Hematopoietic multipotent progenitor cell treated with erythropoietin and hydrocortisone succinate and interleukin-3 and kit ligand, for 17 days (in vitro differentiated cells): ENCODE results near the gene GLRX2.

Experiments
- DNase-seq: peaks from one replicate; pipeline ENCODE4 v3.0.0-alpha.2; 2015; ENCODE audit warnings: low spot score

GLRX2 gene

DNA sequence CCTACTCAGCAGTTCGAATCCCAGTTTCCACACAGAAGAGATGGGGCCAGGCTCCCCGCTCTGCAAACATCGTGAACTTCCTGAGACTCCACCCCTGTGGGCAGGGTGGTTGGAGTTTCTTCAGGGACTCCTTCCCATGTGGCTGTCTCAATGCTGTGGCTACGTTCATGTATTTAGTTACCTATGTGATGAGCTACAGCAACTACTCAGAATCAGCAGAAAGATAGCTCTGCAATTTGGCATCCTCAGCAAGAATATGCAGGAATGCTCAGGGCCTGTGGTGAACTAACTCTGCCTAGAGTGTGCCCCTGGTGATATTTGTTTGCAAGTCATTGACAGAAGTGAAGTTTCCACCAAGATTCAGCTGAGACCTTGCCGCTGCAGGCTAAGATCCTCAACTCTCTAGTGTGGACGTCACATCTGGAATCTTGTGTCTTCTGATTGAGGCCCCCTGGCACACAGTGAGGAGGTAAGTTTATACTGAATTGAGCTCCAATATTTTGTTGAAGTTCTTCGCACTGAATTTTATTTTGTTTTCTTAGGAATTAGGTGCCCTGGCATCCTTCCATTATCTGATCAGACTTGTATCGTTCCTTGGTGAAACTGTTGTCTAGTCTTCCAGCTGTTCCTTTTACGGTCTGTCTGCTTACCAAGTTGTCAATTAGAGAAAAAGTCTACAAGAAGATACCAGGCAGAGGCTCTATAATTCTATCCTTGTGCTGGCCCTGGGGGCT is 8.2 kb upstream of the GLRX2 start:
- DNase-seq, result no peak

DNA sequence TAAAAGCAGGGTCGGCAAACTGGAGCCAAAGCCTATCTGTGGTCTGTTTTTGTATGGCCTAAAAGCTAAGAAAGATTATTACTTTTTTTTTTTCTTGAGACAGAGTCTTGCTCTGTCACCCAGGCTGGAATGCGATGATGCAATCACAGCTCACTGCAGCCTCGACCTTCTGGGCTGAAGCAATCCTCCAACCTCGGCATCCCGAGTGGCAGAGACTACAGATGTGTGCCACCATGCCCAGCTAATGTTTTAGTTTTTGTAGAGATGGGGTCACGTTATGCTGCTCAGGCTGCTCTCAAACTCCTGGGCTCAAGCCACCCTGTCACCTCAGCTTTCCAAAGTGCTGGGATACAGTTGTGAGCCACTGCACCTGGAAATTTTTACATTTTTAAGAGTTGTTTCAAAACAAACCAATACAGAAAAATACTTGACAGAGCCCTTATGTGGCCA is 6.5 kb upstream of the GLRX2 start:
- DNase-seq, result no peak

DNA sequence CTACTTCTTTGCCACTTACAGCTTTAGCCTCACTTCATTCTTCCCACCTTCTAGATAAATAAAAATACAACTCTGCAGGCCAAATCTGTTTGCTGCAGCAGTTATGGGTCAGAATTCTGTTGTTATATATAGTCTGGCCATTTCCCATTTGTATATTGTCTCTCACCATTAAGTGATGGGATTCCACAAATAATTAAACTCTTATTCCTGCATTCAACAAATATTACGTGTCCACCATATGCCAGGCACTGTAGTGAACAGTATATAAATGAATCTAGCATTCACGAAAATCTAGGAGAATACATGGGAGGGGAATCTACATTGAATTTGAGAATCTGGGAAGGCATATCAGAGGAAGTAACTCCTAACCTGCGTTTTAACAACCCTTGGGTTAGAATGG is 5.7 kb upstream of the GLRX2 start:
- no peak for DNase-seq

DNA sequence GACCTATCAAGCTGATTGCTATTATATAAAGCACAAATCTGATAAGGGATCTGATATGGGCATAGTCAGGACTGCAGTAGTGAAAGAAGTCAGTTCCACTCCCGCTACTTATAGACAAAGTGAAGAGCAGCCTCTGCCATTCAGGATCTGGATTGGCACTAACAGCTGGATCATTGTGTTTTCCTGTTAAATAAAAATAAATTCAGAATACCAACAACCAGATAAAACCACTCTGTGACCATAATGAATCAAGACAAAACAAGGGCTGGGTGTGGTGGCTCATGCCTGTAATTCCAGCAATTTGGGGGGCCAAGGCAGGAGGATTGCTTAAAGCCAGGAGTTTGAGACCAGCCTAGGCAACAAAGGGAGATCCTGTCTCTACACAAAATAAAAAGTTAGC is 5.0 kb upstream of the GLRX2 start:
- no peak for DNase-seq

DNA sequence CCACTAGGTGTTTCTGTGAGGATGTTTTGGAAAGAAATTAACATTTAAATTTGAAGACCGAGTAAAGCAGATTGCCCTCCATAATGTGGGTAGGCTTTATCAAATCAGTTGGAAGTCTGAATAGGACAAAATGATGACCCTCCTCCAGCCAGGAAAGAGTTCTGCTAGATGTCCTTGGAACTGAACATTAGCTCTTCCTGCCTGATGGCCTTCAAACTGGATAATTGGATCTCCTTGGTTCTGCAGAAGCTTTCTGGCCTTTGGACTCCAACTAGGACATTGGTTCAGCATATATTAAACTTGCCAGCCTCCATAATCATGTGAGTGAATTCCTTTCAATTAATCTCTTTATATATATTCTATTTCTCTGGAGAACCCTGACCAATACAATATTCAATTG is 4.4 kb upstream of the GLRX2 start:
- DNase-seq, result no peak

DNA sequence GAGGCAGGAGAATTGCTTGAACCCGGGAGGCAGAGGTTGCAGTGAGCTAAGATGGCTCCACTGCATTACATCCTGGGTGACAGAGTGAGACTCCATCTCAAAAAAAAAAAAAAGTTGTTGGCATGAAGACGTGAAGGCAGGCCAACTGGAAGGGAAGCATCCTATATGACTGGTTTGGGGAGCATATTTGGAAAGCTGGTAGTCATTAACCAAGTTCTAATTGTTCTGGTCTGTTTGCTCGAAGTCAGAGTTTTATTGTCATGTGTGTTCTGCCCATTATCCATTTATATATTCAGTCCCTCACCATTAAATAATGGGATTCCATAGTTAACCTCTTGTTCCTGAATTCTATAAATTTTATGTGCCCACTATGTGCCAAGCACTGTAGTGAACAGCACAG is 3.3 kb upstream of the GLRX2 start:
- no peak for DNase-seq

DNA sequence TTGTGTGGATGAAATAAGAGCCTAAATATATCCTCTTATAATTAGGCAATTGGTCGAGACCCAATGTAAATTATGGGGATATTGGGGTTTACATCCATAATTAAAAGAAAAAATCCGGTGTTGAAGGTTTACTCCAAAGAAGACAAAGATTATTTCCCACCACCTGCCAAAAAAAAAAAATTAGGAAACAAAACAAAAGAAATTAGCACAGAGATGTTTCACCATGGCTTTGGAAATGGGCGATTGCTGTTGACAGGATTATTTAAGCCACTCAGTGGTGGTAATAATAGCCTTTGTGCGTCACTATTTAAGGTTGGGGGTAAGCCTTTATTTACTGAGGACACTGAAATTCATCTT is 585 bp upstream of the GLRX2 start:
- DNase-seq, result no peak

DNA sequence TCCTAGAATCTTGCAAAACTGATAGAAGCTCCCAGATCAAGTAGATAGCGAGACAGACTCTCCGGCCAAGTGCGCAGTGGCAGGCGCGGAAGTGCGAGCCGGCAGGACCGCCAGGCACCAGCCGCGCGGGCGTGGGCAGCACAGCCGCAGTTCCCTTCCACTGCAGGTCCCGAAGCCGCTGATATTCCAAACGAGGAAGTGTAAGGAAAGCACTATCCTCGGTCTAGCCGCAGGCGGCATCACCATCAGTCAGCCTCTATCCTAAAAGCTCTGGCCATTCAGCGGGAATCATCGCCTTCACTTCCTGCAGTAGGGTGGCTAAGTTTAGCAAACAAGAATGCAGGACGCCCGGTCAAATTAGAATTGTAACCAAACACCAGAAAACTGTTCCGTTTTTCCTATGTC is 710 bp downstream of the GLRX2 start:
- DNase-seq, result peak; percentile 41

DNA sequence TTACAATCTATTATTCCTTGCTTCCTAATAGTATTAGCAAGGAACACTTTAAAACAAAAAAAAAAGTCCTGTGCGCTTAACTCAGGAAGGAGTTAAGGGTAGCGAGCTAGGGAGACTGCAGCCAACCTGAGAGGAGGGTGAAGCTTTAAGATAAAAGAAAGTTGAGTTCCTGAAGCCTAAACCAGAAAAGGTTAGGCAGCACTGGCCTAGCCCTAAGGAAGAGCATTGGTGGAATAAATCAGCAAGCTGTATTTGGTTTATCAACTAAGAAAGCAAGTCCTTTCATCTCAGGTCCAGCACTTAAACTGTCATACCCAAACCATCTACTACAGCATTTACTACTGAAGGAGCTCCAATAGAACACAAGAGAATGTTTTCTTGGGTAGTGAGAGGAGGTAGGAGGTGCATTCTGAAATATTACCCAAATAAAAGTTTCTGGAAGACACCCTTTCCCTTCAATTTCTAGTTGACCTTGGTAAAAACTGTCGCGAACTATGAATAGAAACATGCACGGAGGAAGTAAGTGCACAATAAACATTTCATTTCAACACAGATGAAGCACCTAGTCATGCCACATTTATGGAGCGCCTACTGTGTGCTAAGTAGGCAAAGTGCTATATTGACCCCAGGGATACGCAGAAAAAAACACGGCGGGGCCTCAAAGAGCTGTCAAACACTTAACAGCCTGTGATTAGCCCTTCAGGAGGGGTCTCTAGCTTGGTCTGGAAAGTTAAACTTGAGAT is 1.3 kb downstream of the GLRX2 start:
- DNase-seq, result peak; percentile 12

DNA sequence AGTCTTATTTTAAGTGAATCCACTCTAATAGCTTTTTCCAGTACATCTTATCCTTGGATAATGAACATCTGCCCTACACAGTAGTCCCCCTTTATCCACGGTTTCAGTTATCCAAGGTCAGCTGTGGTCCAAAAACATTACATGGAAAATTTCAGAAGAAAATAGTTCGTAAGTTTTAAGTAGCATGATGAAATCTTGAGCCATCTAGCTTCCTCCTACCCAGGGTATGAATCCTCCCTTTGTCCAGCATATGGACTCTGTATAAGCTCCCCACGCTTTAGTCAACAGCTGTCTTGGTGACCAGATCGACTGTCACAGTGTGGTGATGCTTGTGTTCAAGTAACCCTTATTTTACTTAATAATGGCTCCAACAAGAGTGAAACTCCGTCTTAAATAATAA is 2.6 kb downstream of the GLRX2 start:
- no peak for DNase-seq

DNA sequence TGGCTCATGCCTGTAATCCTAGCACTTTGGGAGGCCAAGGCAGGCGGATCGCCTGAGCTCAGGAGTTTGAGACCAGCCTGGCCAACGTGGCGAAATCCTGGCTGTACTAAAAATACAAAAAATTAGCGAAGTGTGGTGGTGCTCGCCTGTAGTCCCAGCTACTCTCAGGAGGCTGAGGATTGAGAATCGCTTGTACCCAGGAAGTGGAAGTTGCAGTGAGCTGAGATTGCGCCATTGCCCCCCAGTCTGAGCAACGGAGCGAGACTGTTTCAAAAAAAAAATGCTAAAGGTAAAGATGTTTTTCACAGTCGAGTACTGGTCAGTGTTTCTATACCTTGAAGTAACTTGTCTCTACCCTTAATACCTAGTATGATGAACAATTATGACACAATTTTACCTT is 11.1 kb downstream of the GLRX2 start:
- DNase-seq, result no peak

DNA sequence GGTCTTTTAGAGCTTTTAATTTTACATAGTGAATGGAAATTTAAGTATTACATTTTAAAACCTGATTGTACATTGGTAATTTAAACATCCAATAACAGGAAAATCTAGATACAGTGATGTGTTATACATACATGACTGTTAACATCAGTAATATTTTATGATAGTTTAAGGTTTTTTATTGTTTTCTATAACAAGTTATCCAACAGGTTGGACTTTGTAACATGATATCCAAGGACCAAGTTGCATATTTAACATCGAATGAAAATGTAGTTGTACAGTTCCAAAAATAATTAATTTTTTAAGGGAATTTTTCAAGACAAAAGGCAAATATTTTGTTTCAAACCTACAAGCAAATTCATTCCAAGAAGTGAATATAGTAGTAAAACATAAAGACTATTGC is 14.3 kb downstream of the GLRX2 start:
- DNase-seq, result no peak

DNA sequence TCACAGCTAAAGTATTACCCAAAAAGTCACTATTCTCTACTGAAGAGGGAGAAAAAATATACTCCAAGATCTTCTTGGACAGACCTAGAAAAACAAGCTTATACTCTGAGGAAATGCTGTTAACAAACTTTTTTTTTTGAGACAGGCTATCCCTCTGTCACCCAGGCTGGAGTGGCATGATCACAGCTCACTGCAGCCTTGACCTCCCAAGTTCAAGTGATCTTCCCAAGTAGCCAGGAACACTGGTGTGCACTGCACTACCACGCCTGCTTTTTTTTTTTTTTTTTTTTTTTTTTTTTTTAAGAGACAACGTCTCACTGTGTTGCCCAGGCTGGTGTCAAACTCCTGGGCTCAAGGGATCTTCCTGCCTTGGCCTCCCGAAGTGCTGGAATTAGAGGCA is 17.3 kb downstream of the GLRX2 start:
- DNase-seq, result no peak

DNA sequence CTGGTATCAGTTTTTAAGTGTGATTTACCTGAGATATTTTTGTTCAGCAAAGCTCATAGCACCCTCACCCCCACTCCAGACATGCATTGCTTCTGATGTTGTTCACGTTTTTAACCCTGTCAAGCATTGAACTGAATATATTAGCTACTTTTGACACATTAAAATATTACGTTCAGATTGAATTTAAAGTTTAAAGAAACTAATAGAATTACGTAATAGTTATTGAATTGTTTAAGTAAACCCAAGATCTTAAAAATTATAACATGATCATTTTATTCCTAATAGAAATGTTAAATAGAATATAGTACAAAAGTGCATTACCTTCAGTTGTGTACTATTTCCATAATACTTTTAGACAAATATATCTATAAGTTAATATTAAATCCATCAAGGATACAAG is 18.9 kb downstream of the GLRX2 start:
- DNase-seq, result no peak

DNA sequence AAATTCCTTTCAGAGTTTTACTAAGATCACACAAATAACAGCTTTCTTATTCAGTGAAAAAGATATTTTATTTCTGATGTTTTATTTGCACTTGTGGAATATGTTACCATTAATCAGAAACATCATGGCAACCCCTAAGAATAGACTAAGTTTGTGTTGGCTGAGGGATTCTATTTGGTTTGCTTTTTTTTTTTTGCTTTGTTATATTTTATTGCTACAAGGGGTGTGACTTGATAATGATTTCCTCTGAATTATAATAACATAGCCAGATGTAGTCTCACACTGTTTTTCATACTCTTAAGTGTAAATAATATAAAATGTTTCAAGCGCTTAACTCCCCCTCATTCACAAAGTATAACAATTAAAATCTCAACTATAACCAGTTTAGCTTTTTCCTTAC is 20.0 kb downstream of the GLRX2 start:
- DNase-seq, result no peak

DNA sequence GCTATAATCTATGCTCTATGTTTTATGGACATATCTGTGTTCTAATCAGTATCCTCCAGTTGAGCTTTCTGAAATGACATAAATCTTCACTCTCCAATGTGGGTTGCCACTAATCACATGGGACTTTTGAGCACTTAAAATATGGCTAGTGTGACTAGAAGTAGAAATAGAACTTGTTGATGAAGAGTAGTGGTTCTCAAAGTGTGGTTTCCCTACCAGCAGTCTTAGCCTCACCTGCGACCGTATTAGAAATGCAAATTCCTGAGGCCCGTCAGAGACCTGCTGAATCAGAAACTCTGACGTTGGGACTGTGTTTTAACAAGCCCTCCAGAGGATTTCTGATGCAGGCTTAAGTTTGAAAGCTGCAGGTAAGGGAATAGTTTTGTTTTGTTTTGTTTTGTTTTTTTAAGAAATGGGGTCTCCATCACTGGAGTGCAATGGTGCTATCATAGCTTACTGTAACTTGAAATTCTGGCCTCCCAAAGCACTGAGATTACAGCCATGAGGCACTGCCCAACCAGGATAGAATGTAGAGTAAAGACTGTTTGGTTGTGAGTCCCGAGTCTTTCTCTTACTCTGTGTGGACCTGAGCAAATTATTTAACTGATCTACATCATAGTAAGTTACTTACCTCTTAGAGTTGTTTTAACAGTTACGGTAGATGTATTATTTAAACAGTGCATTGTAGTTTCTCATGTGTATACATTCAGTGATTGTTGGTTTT is 21.7 kb downstream of the GLRX2 start:
- DNase-seq, result no peak

DNA sequence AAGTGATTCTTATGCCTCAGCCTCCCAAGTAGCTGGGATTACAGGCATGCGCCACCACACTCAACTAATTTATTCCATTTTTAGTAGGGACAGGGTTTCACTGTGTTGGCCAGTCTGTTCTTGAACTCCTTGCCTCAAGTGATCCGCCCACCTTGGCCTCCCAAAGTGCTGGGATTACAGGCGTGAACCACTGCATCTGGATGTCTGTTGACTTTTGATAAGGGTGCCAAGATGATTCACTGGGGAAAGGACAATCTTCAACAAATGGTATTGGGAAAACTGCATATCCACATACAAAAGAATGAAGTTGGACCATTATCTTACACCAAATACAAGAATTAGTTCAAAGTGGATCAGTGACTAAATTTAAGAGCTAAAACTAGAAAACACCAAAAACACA is 26.0 kb downstream of the GLRX2 start:
- peak; percentile 16 for DNase-seq

DNA sequence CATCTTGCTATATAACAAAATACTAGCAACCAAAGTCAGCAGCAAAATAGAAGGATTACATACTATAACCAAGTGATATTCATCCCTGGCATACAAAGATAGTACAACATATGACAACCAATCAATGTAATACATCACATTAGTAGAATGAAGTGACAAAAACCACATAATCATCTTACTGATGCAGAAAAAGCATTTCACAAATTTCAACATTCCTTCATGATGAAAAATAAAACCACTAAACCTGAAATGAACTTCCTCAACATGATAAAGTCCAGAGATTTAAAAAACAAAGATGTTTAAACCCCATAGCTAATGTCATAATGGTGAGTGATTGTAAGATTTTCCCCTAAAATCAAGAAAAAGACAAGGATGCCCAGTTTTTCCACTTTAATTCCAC is 27.2 kb downstream of the GLRX2 start:
- no peak for DNase-seq

DNA sequence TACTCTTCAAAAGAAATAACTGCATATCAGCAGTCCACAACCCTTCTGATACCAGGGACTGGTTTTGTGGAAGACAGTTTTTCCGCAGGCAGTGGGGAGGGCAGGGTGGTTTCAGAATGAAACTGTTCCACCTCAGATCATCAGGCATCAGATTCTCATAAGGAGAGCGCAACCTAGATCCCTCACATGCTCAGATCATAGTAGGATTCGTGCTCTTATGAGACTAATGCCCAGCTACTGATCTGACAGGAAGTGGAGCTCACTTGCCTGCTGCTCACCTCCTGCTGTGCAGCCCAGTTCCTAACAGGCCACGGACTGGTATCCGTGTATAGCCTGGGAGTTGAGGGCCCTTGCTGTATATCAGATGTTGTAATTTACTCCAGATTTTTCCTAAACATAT is 34.3 kb downstream of the GLRX2 start:
- DNase-seq, result peak; percentile 40

DNA sequence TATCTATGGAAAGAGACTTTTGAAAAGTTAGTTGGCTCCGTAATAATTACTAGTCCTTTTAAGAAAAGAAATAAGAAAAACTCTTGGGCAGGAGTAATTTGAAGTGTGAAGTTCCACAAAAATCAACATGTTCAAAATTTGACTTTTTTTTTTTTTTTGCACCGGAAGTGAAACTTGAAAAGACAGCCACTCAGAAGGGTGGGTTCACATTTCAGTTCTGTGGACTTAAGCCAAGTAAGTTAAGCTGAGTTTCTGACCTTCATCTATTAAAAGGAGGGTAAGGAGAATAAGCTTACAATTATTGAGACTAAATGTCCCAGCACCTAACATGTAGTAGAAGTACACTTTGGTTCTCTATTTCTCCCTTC is 34.8 kb downstream of the GLRX2 start:
- no peak for DNase-seq

DNA sequence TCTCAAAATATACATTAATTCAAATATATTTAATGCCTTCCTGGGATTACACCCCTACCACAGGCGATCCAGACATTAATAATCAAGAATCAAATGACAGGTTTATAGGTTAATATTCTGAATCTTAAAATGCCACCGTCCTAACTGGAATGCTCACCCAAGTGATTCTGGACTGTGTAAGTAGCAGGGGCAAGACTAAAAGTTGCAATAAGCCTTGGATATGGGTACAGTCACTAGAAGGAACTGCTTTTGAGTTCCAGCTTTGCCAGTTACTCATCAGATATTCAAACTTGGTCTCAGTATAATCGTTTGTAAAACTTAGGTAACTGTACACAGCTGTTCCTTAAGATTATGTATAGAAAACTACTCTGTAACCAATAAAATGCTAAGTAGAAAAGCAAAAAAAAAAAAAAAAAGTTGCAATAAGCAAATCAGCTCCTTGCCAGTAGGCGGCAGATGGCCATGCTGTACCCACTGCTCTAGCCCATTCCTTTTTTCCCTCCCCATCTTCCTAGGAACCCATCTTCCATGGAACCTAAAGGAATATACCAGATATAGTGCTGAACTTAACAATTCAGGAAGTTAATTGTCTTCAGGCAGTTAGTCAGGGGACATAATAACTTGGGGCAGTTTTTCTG is 35.3 kb downstream of the GLRX2 start:
- DNase-seq, result peak; percentile 71

DNA sequence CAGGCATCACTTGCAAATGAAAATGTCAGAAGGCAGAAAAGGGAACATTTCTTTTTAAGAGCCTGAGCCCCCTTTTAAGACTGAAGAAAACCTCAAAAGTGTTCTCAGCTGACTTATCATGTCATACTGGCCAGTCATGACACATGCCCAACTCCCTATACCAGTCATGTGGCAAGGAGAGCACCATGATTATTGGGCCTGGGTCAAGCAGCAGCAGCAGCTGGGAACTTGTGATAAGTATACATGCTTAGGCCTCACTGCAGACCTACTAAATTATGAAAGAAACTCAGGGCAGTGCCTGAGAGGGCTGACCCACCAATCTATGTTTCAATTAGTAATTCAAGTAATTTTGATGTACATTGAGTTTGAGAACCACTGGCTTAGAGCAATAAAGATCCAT is 37.2 kb downstream of the GLRX2 start:
- peak; percentile 88 for DNase-seq

DNA sequence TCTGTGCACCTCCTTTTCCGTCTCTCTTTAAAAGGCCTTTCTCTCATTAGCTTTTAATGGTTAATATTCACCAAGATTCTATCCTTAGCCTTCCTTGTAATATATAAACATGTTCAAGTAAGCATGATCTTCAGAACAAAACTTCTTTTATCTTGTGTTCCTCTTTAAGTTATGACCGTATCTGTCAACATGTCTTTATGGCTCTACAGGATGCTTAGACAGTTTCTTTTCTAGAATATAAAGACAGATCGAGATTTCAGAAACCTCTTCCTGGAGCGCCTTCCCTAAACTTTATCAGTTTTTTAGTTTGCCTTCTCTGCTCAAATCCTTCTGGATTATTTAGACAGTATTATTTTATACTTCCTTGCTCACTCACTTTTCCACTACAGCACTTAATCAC is 38.6 kb downstream of the GLRX2 start:
- peak; percentile 40 for DNase-seq
